Coronary artery (tissue), 2 donors: Measurements from ENCODE around the gene WDR41.
"Not testable (repeated sequence)": the region's sequence is repeated elsewhere in the genome, so short reads cannot be mapped to it uniquely, and the experiment has no call there.

Source experiments
- DNase-seq: peaks from one replicate; pipeline ENCODE4 v3.0.0-alpha.2; 2017; ENCODE audit warnings: low spot score
- H3K27ac ChIP-seq, 2 donors: fragments of 200-600 bp; sonication (generic); one replicate each; pipeline ENCODE4 v1.5.1; 2016 to 2019
- H3K4me3 ChIP-seq: fragments of 200-600 bp; sonication (generic); 2 replicates; pipeline ENCODE4 v1.5.1; 2016; ENCODE audit warnings: mild to moderate bottlenecking, moderate library complexity
- CTCF ChIP-seq: fragments of 200-600 bp; sonication (generic); IDR thresholded peaks from one replicate; pipeline ENCODE4 v1.5.1; 2019; ENCODE audit warnings: antibody characterized with exemption

WDR41 gene

GRCh38 chr5:77491783-77492652 is at the start of gene WDR41:
Gene WDR41, minus strand, starts transcription at chr5:77492316. Its CDS starts 96 bp downstream, at chr5:77492220.
- peak; percentile 96 for DNase-seq
- peak within 1 kb of the TSS; percentile 86 to 97 for H3K27ac ChIP-seq
- peak; percentile 97 for TF ChIP-seq CTCF
- peak within 1 kb of the TSS; percentile 89 for H3K4me3 ChIP-seq

GRCh38 chr5:77531297-77531696 is 39.2 kb upstream of the WDR41 start:
- Histone ChIP-seq H3K4me3 (no peak overlapping the region), H3K27ac (no peak overlapping the region)
- DNase-seq = no peak
- TF ChIP-seq CTCF = no peak

- no peak for TF ChIP-seq CTCF
- Histone ChIP-seq H3K4me3 (no peak overlapping the region), H3K27ac (no peak overlapping the region)
- no peak for DNase-seq
Observed at GRCh38 chr5:77518304-77518703, 26.2 kb upstream of the WDR41 start.

- DNase-seq = no peak
- no peak overlapping the region for H3K27ac ChIP-seq
- TF ChIP-seq CTCF = no peak
- no peak overlapping the region for H3K4me3 ChIP-seq
Observed at GRCh38 chr5:77514457-77514856, 22.3 kb upstream of the WDR41 start.

GRCh38 chr5:77513321-77513720 is 21.2 kb upstream of the WDR41 start:
- no peak for TF ChIP-seq CTCF
- no peak for DNase-seq
- Histone ChIP-seq H3K4me3 (no peak overlapping the region), H3K27ac (no peak overlapping the region)

- H3K4me3 ChIP-seq, H3K27ac ChIP-seq, DNase-seq: not testable (repeated sequence)
Observed at GRCh38 chr5:77501132-77501531, 9.0 kb upstream of the WDR41 start.

- Histone ChIP-seq H3K4me3 (no peak overlapping the region), H3K27ac (no peak overlapping the region)
- no peak for DNase-seq
- no peak for TF ChIP-seq CTCF
Observed at GRCh38 chr5:77499973-77500372, 7.9 kb upstream of the WDR41 start.
